HepG2 (cell line): Measurements from ENCODE around the gene PRDM15.

Experiments
- GABPA ChIP-seq, 2 experiments: IDR thresholded peaks; 2 replicates each; pipeline ENCODE4 v1.6.1; 2011 to 2016; ENCODE audit warnings: low read depth in 2 of 2, low read length in 1 of 2, missing biosample characterization in 1 of 2, missing genetic modification characterization in 1 of 2
- SP5 ChIP-seq: IDR thresholded peaks from 2 replicates; pipeline ENCODE4 v1.6.1; 2016; ENCODE audit warnings: low read depth, borderline replicate concordance
- ZKSCAN8 ChIP-seq: IDR thresholded peaks from 2 replicates; pipeline ENCODE4 v1.6.1; 2016; ENCODE audit warnings: borderline replicate concordance, missing genetic modification reagents, missing compliant biosample characterization
- TF ChIP-seq, protein P1 (sequence below), 2 experiments: sonication (generic) in 1 of 2; formaldehyde crosslinking in 1 of 2; IDR thresholded peaks; 2 replicates each; pipeline versions ENCODE4 v1.5.1 to v1.6.1; 2011 to 2020; ENCODE audit warnings: borderline replicate concordance in 1 of 2, low read depth in 1 of 2, low read length in 1 of 2, mild to moderate bottlenecking in 1 of 2, missing genetic modification reagents in 1 of 2, moderate library complexity in 1 of 2
- TF ChIP-seq, protein P2 (sequence below): sonication (generic); formaldehyde crosslinking; IDR thresholded peaks from 2 replicates; pipeline ENCODE4 v1.4.0; 2020; ENCODE audit warnings: mild to moderate bottlenecking, missing genetic modification reagents

DNA sequence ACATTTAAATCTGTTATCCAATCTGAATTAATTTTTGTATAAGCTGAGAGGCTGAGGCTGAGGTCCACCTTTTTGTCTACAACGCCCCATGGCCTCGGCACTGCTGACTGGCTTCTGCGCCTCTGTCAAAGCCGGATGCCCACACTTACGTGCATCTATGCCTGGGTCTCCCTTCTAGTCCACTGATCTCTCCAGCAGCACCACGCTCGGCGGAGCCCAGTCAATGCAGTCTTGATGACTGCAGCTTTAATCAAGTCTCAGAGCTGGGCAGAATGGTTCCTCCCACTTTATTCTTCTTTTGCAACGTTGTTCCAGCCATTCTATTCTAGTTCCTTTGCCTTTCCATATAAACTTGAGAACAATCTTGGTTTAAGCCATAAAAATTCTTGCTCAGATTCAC lies 9.4 kb downstream of the PRDM15 start:
- no peak for TF ChIP-seq ZKSCAN8 (CRISPR knock-in tag)
- no peak for TF ChIP-seq GABPA (IDR thresholded peaks at IDR 0.05; ENCODE audit: low read depth, low read length)
- no peak for TF ChIP-seq GABPA (CRISPR knock-in tag; IDR thresholded peaks at IDR 0.05; ENCODE audit: low read depth)
- TF ChIP-seq, protein P1, sequence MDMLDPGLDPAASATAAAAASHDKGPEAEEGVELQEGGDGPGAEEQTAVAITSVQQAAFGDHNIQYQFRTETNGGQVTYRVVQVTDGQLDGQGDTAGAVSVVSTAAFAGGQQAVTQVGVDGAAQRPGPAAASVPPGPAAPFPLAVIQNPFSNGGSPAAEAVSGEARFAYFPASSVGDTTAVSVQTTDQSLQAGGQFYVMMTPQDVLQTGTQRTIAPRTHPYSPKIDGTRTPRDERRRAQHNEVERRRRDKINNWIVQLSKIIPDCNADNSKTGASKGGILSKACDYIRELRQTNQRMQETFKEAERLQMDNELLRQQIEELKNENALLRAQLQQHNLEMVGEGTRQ (IDR thresholded peaks at IDR 0.05; ENCODE audit: low read depth, low read length), result no peak
- TF ChIP-seq, protein P1 (CRISPR knock-in tag; IDR thresholded peaks at IDR 0.05; ENCODE audit: borderline replicate concordance), result no peak
- no peak for TF ChIP-seq SP5 (CRISPR knock-in tag)
- TF ChIP-seq, protein P2, sequence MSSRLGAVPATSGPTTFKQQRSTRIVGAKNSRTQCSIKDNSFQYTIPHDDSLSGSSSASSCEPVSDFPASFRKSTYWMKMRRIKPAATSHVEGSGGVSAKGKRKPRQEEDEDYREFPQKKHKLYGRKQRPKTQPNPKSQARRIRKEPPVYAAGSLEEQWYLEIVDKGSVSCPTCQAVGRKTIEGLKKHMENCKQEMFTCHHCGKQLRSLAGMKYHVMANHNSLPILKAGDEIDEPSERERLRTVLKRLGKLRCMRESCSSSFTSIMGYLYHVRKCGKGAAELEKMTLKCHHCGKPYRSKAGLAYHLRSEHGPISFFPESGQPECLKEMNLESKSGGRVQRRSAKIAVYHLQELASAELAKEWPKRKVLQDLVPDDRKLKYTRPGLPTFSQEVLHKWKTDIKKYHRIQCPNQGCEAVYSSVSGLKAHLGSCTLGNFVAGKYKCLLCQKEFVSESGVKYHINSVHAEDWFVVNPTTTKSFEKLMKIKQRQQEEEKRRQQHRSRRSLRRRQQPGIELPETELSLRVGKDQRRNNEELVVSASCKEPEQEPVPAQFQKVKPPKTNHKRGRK (CRISPR knock-in tag), result no peak
